ENCODE measurements around the gene CAPZB. TPM values are rescaled to one million over a fixed set of nuclear protein-coding genes. Genes with fewer than 3 reads are reported as not detected.
A peak's percentile ranks its signal among the peaks of the same experiment; 100 is the strongest.

Gene CAPZB
- total and polyA plus RNA-seq, 2 of the 4 experiments (the other 2 are of a cell fraction): 216 to 304 TPM

DNA sequence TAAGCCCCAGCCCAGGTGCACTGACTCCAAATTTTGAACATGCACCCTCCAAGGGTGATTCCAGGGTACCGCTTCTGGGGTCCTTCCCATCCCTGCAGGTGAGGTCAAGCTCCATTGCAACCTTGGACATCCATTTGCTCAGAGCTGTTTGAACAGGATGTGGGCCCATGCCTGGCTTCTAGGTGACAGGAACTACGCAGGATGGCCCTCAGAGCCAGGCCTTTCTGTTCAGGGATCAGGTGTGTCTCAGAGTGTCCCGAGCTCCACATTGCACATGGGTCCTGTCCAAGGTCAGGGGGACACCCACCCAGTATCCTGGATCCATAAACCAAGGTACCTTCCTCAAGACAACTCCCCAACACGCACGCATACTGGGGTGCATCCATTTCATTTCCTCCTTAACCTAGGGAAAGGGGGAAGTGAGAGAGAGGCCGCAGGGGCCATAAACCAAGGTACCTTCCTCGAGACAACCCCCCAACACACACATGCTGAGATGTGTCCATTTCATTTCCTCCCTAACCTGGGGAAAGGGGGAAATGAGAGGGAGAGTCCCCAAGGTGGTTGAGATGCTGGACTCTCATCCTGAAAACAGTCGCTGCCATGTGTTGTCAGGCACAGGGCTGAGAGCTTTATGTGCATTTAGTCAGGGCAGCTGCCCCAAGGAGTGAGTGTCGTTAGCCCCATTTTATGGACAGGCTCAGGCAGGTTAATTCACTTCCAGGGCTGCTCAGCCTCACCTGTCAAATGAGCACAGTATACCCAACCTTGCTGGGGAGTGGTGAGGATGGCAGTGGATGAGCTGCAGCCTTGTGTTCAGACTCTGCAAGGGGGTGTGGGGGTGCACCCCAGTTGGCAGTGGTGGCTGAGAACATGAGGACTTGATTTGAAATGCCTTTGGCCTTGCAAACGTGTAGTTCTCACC lies 171.1 kb downstream of the CAPZB start:
- no peak overlapping the region for H3K9ac ChIP-seq (ENCODE audit: low read depth, low read length)
- H4K20me1 ChIP-seq (ENCODE audit: insufficient read depth, low read length): peaks cover 23% of the 10 kb centered on the region
- in situ Hi-C loops (cut with MboI; ENCODE audit: low sequenced_read_pairs) (no loop called here), dilution Hi-C loops (cut with HindIII; ENCODE audit: low sequenced_read_pairs, unreplicated experiment) (no loop called here), intact Hi-C loops (cut with micrococcal nuclease) (loop anchor here (5.0 kb wide), 1 partner anchor 62 kb away; the partner anchor contains the start of genes EMC1 and MRTO4)
- H3K27me3 ChIP-seq (ENCODE audit: control insufficient read depth, insufficient read depth, low read length): no peaks in the 10 kb centered on the region
- H3K18ac ChIP-seq (ENCODE audit: low read depth, low read length): no peak overlapping the region
- H4K91ac ChIP-seq (ENCODE audit: insufficient read depth, low read depth, low read length): no peak overlapping the region
- H2BK5ac ChIP-seq (ENCODE audit: low read depth, low read length, poor library complexity, severe bottlenecking): no peak overlapping the region
- peak overlapping the region; percentile 27; the same call in 1 of the 2 replicates for H2AK5ac ChIP-seq (ENCODE audit: low read depth, low read length)
- H3K14ac ChIP-seq (replicated peaks; ENCODE audit: low read depth, low read length): no peak overlapping the region
- H3K9me3 ChIP-seq (ENCODE audit: control insufficient read depth, insufficient read depth, low read length): no peaks in the 10 kb centered on the region
- H3K79me1 ChIP-seq (ENCODE audit: low read depth in 1 of 2, low read length in 2 of 2): peaks cover 31 to 91% of the 10 kb centered on the region in 2 experiments
- DNase-seq (no peak), ATAC-seq (ENCODE audit: low read depth) (no peak)
- H3K23ac ChIP-seq (ENCODE audit: low read depth, low read length): no peak overlapping the region
- POLR2A ChIA-PET (ENCODE audit: unreplicated experiment): no interaction called here
- H4K5ac ChIP-seq (ENCODE audit: low read depth, low read length): no peak overlapping the region
- H3K36me3 ChIP-seq (ENCODE audit: control insufficient read depth, insufficient read depth, low read length): peaks cover 15% of the 10 kb centered on the region
- WGBS, 2 experiments (ENCODE audit: extremely low coverage in 2 of 2, insufficient read length in 1 of 2): 93% methylated on average over 3 of the region's 10 CpGs; no CpG with 5 or more reads in 1 of the 2 experiments
- H2BK120ac ChIP-seq (ENCODE audit: low read depth, low read length): no peak overlapping the region
- no TSS peak for BruUV-seq (replicated peaks)
- no peak overlapping the region for H2AFZ ChIP-seq (replicated peaks; ENCODE audit: low read length, poor library complexity)
- H3K56ac ChIP-seq (ENCODE audit: extremely low read depth, insufficient read depth, low read length): no peak overlapping the region
- H3K4ac ChIP-seq (ENCODE audit: low read depth, low read length): no peak overlapping the region
- no peak overlapping the region for H2BK20ac ChIP-seq (ENCODE audit: low read depth, low read length)
- H3K9me1 ChIP-seq (ENCODE audit: insufficient read depth, low read length): peaks cover 39% of the 10 kb centered on the region
- H2AK9ac ChIP-seq (replicated peaks; ENCODE audit: low read depth, low read length, poor library complexity): peak overlapping the region; percentile 77
- no peak overlapping the region for H2BK15ac ChIP-seq (ENCODE audit: low read depth, low read length)
- H3K27ac ChIP-seq (ENCODE audit: insufficient read depth, low read length): no peak overlapping the region
- H4K8ac ChIP-seq (ENCODE audit: low read depth in 2 of 2, low read length in 2 of 2): peak overlapping the region in 1 of 2 experiments; percentile 35; a peak in 1 of 4 replicates
- no peak overlapping the region for H3K4me2 ChIP-seq (ENCODE audit: low read depth, low read length)
- H3K4me1 ChIP-seq (ENCODE audit: control insufficient read depth, insufficient read depth, low read length): peaks cover 23% of the 10 kb centered on the region
- CTCF ChIA-PET: no interaction called here
- no peak overlapping the region for H3K4me3 ChIP-seq (ENCODE audit: insufficient read depth, low read depth, low read length)
- TF ChIP-seq ELK1 (IDR thresholded peaks at IDR 0.05; ENCODE audit: borderline replicate concordance, low read depth, low read length): no peak
- TF ChIP-seq MAFK (IDR thresholded peaks at IDR 0.05; ENCODE audit: low read depth, low read length): no peak
- no peak for TF ChIP-seq MAZ (IDR thresholded peaks at IDR 0.05; ENCODE audit: borderline replicate concordance, low read depth, low read length)
- no peak for TF ChIP-seq FOS (IDR thresholded peaks at IDR 0.05; ENCODE audit: low read depth, low read length)
- TF ChIP-seq RFX5 (IDR thresholded peaks at IDR 0.05; ENCODE audit: low read depth, low read length): no peak
- no peak for TF ChIP-seq CEBPB (IDR thresholded peaks at IDR 0.05; ENCODE audit: low read depth, low read length)
- TF ChIP-seq BHLHE40 (IDR thresholded peaks at IDR 0.05; ENCODE audit: low read depth, low read length): no peak
- TF ChIP-seq RCOR1 (IDR thresholded peaks at IDR 0.05; ENCODE audit: insufficient replicate concordance, low read length): no peak
- TF ChIP-seq, protein P1, sequence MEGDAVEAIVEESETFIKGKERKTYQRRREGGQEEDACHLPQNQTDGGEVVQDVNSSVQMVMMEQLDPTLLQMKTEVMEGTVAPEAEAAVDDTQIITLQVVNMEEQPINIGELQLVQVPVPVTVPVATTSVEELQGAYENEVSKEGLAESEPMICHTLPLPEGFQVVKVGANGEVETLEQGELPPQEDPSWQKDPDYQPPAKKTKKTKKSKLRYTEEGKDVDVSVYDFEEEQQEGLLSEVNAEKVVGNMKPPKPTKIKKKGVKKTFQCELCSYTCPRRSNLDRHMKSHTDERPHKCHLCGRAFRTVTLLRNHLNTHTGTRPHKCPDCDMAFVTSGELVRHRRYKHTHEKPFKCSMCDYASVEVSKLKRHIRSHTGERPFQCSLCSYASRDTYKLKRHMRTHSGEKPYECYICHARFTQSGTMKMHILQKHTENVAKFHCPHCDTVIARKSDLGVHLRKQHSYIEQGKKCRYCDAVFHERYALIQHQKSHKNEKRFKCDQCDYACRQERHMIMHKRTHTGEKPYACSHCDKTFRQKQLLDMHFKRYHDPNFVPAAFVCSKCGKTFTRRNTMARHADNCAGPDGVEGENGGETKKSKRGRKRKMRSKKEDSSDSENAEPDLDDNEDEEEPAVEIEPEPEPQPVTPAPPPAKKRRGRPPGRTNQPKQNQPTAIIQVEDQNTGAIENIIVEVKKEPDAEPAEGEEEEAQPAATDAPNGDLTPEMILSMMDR (conservative IDR thresholded peaks at IDR 0.05; ENCODE audit: low read depth, low read length): no peak
- TF ChIP-seq POLR2A (IDR thresholded peaks at IDR 0.05; ENCODE audit: low read depth, low read length): no peak
- no peak for TF ChIP-seq MXI1 (IDR thresholded peaks at IDR 0.05; ENCODE audit: borderline replicate concordance, low read depth, low read length)
- TF ChIP-seq RAD21 (IDR thresholded peaks at IDR 0.05; ENCODE audit: low read length): no peak
- TF ChIP-seq, protein P2, sequence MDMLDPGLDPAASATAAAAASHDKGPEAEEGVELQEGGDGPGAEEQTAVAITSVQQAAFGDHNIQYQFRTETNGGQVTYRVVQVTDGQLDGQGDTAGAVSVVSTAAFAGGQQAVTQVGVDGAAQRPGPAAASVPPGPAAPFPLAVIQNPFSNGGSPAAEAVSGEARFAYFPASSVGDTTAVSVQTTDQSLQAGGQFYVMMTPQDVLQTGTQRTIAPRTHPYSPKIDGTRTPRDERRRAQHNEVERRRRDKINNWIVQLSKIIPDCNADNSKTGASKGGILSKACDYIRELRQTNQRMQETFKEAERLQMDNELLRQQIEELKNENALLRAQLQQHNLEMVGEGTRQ (IDR thresholded peaks at IDR 0.05; ENCODE audit: low read depth, low read length): no peak
- no peak for TF ChIP-seq SMC3 (IDR thresholded peaks at IDR 0.05; ENCODE audit: low read depth, low read length)
